GM12864 (cell line): ENCODE data around the gene WDR48.

Source experiments
- DNase-seq: peaks from one replicate; pipeline ENCODE4 v3.0.0-alpha.2; 2011; ENCODE audit warnings: low read depth
- H3K4me3 ChIP-seq: 2 replicates; pipeline ENCODE4 v1.5.1; 2011; ENCODE audit warnings: mild to moderate bottlenecking, low read depth, low read length, control low read depth
- TF ChIP-seq, protein P1 (sequence below): IDR thresholded peaks from 2 replicates; pipeline ENCODE4 v1.5.1; 2011; ENCODE audit warnings: low read depth, mild to moderate bottlenecking, moderate library complexity, low read length, control low read depth, inconsistent platforms; ENCODE audit errors: missing control alignments

The WDR48 gene

DNA sequence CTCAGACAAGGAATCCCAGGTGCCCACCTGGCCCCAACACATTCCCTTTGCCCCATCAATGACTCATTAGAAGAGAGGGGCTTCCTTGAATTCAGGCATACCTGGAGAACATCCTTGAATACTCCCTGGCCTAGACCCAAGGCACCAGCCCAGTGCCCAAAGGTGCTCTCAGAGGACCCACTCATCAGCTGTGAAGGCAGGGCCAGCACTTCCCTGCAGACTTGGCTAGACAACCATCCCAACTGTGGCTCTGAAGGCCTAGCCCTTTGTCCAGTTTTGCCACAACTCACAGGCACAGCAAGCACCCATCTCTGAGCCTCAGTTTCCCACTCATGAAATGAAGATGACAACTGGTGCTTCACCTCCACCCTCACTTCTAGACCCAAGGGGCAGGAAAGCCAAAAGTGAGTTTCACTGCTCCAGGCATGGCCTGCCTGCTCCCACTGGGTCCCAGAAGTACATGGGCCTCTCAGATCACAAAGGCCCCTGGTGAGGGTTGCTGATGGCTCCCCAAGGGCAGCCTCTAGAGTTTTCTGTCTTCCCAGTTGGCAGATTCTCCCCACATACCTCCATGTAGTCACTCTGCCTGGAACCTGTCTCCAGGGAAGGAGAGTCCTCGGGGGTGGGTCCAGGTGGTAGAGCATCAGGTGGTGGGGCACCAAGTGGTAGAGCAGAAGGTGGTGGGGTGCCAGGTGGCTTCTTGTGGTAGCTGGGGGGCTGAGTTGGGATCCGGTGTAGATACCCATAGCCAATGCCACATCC, 48.1 kb downstream of the WDR48 start:
- DNase-seq, result no peak
- TF ChIP-seq, protein P1, sequence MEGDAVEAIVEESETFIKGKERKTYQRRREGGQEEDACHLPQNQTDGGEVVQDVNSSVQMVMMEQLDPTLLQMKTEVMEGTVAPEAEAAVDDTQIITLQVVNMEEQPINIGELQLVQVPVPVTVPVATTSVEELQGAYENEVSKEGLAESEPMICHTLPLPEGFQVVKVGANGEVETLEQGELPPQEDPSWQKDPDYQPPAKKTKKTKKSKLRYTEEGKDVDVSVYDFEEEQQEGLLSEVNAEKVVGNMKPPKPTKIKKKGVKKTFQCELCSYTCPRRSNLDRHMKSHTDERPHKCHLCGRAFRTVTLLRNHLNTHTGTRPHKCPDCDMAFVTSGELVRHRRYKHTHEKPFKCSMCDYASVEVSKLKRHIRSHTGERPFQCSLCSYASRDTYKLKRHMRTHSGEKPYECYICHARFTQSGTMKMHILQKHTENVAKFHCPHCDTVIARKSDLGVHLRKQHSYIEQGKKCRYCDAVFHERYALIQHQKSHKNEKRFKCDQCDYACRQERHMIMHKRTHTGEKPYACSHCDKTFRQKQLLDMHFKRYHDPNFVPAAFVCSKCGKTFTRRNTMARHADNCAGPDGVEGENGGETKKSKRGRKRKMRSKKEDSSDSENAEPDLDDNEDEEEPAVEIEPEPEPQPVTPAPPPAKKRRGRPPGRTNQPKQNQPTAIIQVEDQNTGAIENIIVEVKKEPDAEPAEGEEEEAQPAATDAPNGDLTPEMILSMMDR, result no peak
- no peak overlapping the region for H3K4me3 ChIP-seq

DNA sequence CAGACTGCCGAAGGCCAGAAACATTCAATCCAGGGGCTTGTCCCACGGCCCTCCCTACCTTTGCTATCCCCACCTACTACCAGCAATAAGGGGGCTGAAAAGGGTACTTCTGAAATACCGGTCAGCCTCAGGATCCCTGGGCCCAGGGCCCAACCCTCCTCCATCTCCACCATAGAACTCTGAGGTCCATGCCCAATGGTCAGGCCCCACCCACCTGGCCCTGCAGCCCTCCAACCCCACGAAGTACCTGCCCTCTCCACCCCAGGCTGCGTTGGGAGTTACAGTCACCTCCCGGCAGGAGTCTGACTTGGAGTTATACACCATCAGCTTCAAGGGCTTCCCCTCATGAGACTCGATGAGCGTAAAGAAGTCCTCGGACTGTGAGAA, 48.7 kb downstream of the WDR48 start:
- DNase-seq, result no peak
- TF ChIP-seq, protein P1, result no peak
- no peak overlapping the region for H3K4me3 ChIP-seq

DNA sequence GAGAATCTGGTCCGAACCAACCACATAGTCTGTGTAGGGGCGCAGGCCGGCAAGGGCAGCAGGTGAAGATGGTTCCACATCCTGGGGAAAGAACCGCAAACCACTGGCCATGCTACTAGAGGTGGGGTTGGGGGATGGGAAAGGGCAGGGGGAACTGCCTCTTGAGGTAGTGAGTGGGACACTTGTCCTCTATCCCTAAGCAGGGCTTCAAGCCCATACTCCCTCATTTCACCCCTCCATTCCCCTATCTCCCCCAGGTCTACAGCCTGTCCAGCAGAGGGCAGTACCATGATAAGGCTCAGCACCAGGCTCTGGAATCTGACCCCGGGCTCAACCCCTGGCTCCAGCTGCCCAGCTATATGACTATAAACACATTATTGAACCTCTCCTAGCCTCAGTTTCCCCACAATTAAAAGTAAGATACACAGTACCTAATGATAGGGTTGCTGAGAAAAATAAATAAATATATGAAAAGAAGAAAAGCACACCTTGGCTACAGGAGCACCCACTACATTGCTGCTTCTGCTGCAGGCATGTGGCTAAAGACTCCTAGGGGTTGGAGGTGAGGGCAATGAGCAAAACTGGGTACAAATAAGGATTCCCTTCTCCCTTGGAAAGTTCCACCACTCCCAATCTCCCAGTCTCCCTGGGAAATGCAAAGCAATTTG, 49.3 kb downstream of the WDR48 start:
- DNase-seq, result no peak
- H3K4me3 ChIP-seq, result no peak overlapping the region
- TF ChIP-seq, protein P1, result peak; percentile 84

DNA sequence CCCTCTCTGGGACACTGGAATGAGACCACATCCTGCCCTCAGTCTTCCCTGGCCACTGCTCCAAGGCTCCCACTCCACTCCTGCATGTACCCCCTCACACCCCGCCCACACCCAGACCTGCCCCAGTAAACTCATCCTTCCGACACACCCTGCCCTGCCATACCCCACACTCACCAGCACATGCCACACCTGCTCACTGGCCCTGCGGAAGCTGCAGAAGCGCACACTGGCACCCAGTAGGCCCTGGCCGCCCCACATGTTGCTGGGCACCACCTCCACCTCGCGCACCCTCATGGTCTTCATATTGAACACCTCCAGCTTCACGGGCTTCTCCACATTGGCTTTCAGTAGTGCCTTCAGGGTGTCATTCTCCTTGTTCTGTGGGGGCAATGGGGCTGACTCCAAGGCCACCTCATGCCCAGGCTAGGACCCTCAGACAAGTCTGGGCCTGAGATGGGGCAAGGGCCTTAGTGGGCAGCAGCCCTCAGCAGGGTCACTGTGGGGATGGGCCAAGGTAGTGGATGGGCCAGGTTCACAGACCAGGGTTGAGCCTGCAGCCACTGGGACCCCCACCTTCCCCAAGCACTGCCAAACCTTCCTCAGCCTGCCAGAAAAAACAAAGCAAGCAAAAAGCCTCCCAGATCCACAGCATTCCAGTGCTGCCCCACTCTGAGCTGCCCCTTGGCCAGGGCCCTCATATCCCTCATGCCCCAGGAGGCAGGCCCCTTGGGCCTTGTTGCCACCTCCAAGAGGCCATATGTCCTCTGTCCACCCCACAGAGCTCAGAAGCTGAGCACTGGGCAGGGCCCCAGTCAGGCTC, 50.9 kb downstream of the WDR48 start:
- DNase-seq, result no peak
- TF ChIP-seq, protein P1, result no peak
- H3K4me3 ChIP-seq, result no peak overlapping the region

DNA sequence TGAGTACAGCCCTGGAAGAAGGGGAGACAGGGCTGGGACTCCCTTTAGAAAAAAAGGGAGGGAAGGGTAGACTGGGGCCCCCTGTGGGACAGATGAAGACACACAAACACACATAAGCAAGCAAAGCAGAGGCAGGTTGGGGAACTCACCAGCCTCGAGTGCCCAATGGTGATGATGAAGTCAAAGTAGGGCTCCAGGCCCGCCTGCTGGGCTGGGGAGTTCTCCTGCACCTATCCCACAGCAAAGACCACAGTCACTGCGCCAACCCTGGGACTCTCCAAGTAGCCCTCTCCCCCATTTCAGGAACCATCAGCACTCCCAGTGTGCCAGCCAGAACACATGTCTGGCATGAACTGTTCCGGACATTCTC, 51.5 kb downstream of the WDR48 start:
- TF ChIP-seq, protein P1, result peak; percentile 32
- DNase-seq, result no peak
- H3K4me3 ChIP-seq, result no peak overlapping the region

DNA sequence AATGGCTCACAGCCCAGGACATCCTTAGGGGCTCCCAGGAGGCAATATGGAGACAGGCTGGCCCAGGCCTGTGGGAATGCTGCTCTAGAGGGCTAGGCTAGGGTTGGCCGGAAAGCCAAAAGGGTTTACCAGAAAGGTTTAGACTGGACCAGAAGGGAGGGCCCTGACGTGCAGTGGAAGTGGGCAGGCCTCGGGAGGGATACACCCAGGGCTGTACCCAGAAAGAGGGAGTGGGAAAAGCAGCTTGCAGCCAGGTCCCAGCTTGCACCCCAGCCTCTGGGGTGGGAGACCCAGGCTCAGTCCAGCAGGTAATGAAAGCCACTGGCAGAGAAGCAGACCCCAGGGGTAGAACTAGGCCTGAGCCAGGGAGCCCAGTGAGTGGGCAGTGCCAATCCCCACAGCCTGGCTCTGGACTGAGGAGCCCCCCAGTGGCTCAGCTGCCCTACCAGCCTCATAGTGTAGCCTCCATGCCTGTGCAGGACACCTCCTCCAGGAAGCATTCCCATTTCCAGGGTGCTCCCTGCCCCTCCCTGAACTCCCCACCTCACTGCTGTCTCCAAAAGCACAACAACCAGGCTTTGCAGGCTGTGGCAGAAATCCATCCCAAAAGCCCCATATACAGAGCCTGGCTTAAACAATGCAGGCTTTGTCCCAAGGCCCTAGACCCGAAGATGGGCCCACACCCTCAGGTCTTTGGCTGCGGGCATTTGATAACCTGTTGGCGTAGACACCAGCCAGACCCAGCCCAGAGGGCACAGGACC, 52.2 kb downstream of the WDR48 start:
- H3K4me3 ChIP-seq, result no peak overlapping the region
- TF ChIP-seq, protein P1, result no peak
- DNase-seq, result no peak
